Sciatic nerve (tissue), 2 donors: ENCODE results near the gene NID1. TPM values are rescaled to one million over a fixed set of nuclear protein-coding genes. Genes with fewer than 3 reads are reported as not detected.
A peak's percentile ranks its signal among the peaks of the same experiment; 100 is the strongest.

Source experiments
- ATAC-seq: fragments of 200-7000 bp; cut with Tn5 transposase; one replicate; pipeline ENCODE4 v1.9.1; 2020; ENCODE audit warnings: mild to moderate bottlenecking, moderate library complexity
- DNase-seq: peaks from one replicate; pipeline ENCODE4 v3.0.0-alpha.2; 2020; ENCODE audit warnings: low spot score
- intact Hi-C: fragments of 100-400 bp; cut with DNase I; formaldehyde crosslinking; loops from one replicate; pipeline ENCODE4 v1.14.2; 2022
- total RNA-seq: library from RNA; stranded (reverse); fragmentation: NEBNext Ultra II Directional; extraction: Animal tissue kit (Norgen Biotek cat#: 25700); gene quantifications from one replicate; pipeline ENCODE4 v1.2.1, GENCODE V29; 2021
- donor health status: DM: no; HTN: no; CAD: no.
- donor health status: DM: no; HTN: no; CAD: no.

NID1 gene
- total RNA-seq, 1 donor from 2014 or later = 87.6 TPM

GRCh38 chr1:236041631-236042618 is 23.0 kb downstream of the NID1 start:
- intact Hi-C loops = no loop called here
- ATAC-seq (no peak), DNase-seq (no peak)

- ATAC-seq (peak; percentile 91), DNase-seq (no peak)
- intact Hi-C loops = no loop called here
These were observed 24.9 kb downstream of the NID1 start for GRCh38 chr1:236039740-236040685.

GRCh38 chr1:236038034-236038433 is 26.9 kb downstream of the NID1 start:
- DNase-seq (no peak), ATAC-seq (no peak)
- intact Hi-C loops = no loop called here

- ATAC-seq = peak; percentile 78
- DNase-seq = no peak
- intact Hi-C loops = no loop called here
These were observed 29.2 kb downstream of the NID1 start for GRCh38 chr1:236035681-236036101.

- DNase-seq (no peak), ATAC-seq (no peak)
- intact Hi-C loops = no loop called here
These were observed 31.6 kb downstream of the NID1 start for GRCh38 chr1:236033336-236033735.

- intact Hi-C loops = no loop called here
- DNase-seq (no peak), ATAC-seq (no peak)
These were observed 34.4 kb downstream of the NID1 start for GRCh38 chr1:236030534-236030933.

GRCh38 chr1:236029428-236029940 is 35.4 kb downstream of the NID1 start:
- intact Hi-C loops = no loop called here
- no peak for ATAC-seq
- no peak for DNase-seq

GRCh38 chr1:236027104-236027503 is 37.8 kb downstream of the NID1 start:
- no peak for DNase-seq
- intact Hi-C loops = no loop called here
- ATAC-seq = peak; percentile 79

- DNase-seq (no peak), ATAC-seq (no peak)
- intact Hi-C loops = no loop called here
These were observed 39.1 kb downstream of the NID1 start for GRCh38 chr1:236025836-236026235.

GRCh38 chr1:236024641-236025040 is 40.2 kb downstream of the NID1 start:
- no peak for DNase-seq
- ATAC-seq = no peak
- intact Hi-C loops = no loop called here

GRCh38 chr1:236023926-236024565 is 40.8 kb downstream of the NID1 start:
- ATAC-seq (no peak), DNase-seq (no peak)

GRCh38 chr1:236021424-236022135 is 43.3 kb downstream of the NID1 start:
- no peak for DNase-seq
- no peak for ATAC-seq
- intact Hi-C loops = no loop called here

More at GRCh38 chr1:236023926-236024565, 40.8 kb downstream of the NID1 start:
- intact Hi-C loops = no loop called here

GRCh38 chr1:236020359-236021219 is 44.3 kb downstream of the NID1 start:
- DNase-seq = peak; percentile 41
- intact Hi-C loops = no loop called here
- ATAC-seq = peak; percentile 18

- intact Hi-C loops = no loop called here
- peak; percentile 85 for DNase-seq
These were observed 45.9 kb downstream of the NID1 start for GRCh38 chr1:236018885-236019453.

GRCh38 chr1:236016782-236017400 is 48.0 kb downstream of the NID1 start:
- DNase-seq (no peak), ATAC-seq (no peak)
- intact Hi-C loops = no loop called here

More at GRCh38 chr1:236018885-236019453, 45.9 kb downstream of the NID1 start:
- ATAC-seq = peak; percentile 90

- intact Hi-C loops = no loop called here
- ATAC-seq = peak; percentile 84
- DNase-seq = peak; percentile 82
These were observed 48.8 kb downstream of the NID1 start for GRCh38 chr1:236016083-236016482.

- intact Hi-C loops = no loop called here
- DNase-seq (no peak), ATAC-seq (no peak)
These were observed 49.4 kb downstream of the NID1 start for GRCh38 chr1:236015539-236015938.
